NB4 (cell line): ENCODE data around the gene VANGL1.

ENCODE experiments used
- DNase-seq: peaks from one replicate; pipeline ENCODE4 v3.0.0; 2010; ENCODE audit warnings: low read depth
- H3K4me3 ChIP-seq: one replicate; pipeline ENCODE4 v1.5.1; 2011; ENCODE audit warnings: mild to moderate bottlenecking, low read depth, low read length, moderate library complexity
- CTCF ChIP-seq: IDR thresholded peaks from one replicate; pipeline ENCODE4 v1.5.1; 2012; ENCODE audit warnings: low read depth, low read length
- MAX ChIP-seq: IDR thresholded peaks from 2 replicates; pipeline ENCODE4 v1.6.1; 2011; ENCODE audit warnings: low read depth, low read length
- MYC ChIP-seq: IDR thresholded peaks from 2 replicates; pipeline ENCODE4 v1.6.1; 2011; ENCODE audit warnings: low read depth, low read length
- POLR2A ChIP-seq: IDR thresholded peaks from 2 replicates; pipeline ENCODE4 v1.6.1; 2011; ENCODE audit warnings: mild to moderate bottlenecking; ENCODE audit not compliant: insufficient read length; ENCODE audit errors: extremely low read depth

The VANGL1 gene

GRCh38 chr1:115660151-115660550, 18.4 kb downstream of the VANGL1 start:
- no peak for DNase-seq

GRCh38 chr1:115661157-115661556, 19.4 kb downstream of the VANGL1 start:
- no peak overlapping the region for H3K4me3 ChIP-seq
- no peak for TF ChIP-seq MYC
- no peak for TF ChIP-seq MAX
- no peak for TF ChIP-seq CTCF
- no peak for TF ChIP-seq POLR2A
- DNase-seq = no peak

More at GRCh38 chr1:115660151-115660550, 18.4 kb downstream of the VANGL1 start:
- H3K4me3 ChIP-seq = no peak overlapping the region
- TF ChIP-seq POLR2A (no peak), MYC (no peak), MAX (no peak), CTCF (no peak)

GRCh38 chr1:115665319-115666096, 23.7 kb downstream of the VANGL1 start:
- TF ChIP-seq POLR2A = no peak
- no peak for TF ChIP-seq MYC
- no peak for DNase-seq

GRCh38 chr1:115666206-115666605, 24.4 kb downstream of the VANGL1 start:
- TF ChIP-seq MAX = no peak
- TF ChIP-seq MYC = no peak
- TF ChIP-seq POLR2A = no peak
- no peak for TF ChIP-seq CTCF
- H3K4me3 ChIP-seq = no peak overlapping the region
- DNase-seq = no peak

More at GRCh38 chr1:115665319-115666096, 23.7 kb downstream of the VANGL1 start:
- no peak overlapping the region for H3K4me3 ChIP-seq

- DNase-seq = no peak
- no peak overlapping the region for H3K4me3 ChIP-seq
- TF ChIP-seq POLR2A (no peak), CTCF (no peak), MYC (no peak), MAX (no peak)
Measured at GRCh38 chr1:115666702-115667101, 24.9 kb downstream of the VANGL1 start.

- DNase-seq = peak; percentile 76
- TF ChIP-seq CTCF (no peak), MYC (no peak), MAX (no peak), POLR2A (no peak)
- H3K4me3 ChIP-seq = no peak overlapping the region
Measured at GRCh38 chr1:115668579-115668978, 26.8 kb downstream of the VANGL1 start.
